OCI-LY3 (cell line): ENCODE results near the gene NELL1.

Source experiments
- CTCF ChIP-seq: fragments of 200-600, 300-600 bp; sonication (generic); IDR thresholded peaks from 2 replicates; pipeline ENCODE4 v1.5.1; 2014; ENCODE audit warnings: antibody characterized with exemption, low read length, low read depth
- EZH2phosphoT487 ChIP-seq: fragments of 200-600 bp; shearing (Covaris generic); IDR thresholded peaks from 2 replicates; pipeline ENCODE4 v1.6.1; 2018; ENCODE audit warnings: antibody characterized with exemption, mixed run types, low read depth

GRCh38 chr11:21411104-21411503 is 741.7 kb downstream of the NELL1 start:
- TF ChIP-seq CTCF (no peak), EZH2phosphoT487 (no peak)
